GM18867 (cell line): ENCODE results near the gene KLF2.
A peak's percentile ranks its signal among the peaks of the same experiment; 100 is the strongest.

Source experiments
- ATAC-seq: cut with Tn5 transposase; IDR thresholded peaks from one replicate; pipeline ENCODE4 v1.9.1; 2021; ENCODE audit warnings: mild to moderate bottlenecking, moderate library complexity; ENCODE audit not compliant: unreplicated experiment

KLF2 gene

DNA sequence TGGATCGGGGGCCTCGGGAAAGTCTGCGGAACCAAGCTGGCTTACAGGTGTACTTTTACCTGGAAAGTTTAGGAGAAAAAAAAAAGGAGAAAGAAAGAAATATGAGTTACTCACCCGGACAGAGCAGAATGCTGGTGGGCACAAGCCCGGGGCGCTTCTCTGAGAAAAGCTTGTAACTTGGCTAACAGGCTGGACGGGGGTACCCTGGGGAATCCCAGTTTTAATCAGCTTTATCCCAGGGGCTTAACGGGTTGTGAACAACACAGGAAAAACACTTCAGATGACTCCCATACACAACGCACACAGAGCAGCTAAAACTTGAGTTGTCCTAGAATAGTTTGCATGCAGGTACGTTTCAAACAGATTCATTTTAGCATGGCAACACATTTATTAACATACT lies 37.3 kb downstream of the KLF2 start:
- no peak for ATAC-seq

DNA sequence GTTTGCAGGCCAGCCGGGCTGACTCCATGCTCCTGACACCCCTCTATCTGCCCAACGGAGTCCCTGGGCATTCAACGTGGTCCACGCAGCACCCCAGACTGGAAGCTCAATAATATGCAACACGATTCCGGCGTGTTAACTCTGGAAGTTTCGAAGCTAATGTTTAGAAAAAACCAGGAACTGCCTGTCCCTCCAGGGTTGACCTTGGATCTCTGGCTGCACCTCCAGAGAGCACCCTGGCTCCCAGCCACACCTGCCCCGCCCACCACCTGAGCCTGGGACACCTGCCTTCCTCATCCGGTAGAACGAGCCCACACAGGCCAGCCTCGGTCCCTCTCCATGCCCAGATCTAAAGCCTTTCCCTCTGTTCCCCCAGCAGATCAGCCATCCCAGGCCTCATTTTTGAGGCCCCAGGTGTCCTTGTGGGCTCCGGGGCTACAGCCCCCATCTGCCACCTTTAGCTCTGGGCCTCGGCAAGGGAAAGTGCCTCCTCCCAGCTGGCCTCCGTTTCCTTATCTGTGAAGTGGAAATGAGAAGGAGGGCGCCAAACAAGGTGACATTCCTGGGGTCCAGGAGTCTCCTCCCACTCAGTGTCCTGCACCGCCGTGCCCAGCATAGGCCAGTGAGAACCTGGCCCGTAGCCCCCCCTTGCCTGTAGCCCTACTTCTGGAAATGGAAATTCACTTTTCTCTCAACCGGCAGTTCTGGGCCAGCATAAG lies 38.7 kb downstream of the KLF2 start:
- no peak for ATAC-seq

DNA sequence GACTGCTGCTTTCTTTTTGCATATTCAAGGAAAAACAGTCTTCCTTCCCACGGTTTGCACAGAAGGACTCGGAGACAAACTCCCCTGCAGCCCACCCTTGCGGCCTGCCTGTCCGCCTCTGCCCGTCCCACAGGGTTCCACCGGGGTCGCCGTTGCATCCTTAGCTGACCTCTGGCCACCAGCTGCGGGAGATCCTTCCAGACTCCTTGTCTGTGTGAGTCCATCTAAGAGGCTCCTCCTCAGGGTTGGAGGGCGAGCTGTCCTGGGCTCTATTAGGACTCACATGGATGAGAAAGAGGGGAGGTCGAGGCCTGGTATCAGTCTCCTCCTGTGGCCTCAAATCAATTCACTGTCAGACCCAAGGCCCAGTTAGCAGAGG lies 39.2 kb downstream of the KLF2 start:
- ATAC-seq, result no peak

DNA sequence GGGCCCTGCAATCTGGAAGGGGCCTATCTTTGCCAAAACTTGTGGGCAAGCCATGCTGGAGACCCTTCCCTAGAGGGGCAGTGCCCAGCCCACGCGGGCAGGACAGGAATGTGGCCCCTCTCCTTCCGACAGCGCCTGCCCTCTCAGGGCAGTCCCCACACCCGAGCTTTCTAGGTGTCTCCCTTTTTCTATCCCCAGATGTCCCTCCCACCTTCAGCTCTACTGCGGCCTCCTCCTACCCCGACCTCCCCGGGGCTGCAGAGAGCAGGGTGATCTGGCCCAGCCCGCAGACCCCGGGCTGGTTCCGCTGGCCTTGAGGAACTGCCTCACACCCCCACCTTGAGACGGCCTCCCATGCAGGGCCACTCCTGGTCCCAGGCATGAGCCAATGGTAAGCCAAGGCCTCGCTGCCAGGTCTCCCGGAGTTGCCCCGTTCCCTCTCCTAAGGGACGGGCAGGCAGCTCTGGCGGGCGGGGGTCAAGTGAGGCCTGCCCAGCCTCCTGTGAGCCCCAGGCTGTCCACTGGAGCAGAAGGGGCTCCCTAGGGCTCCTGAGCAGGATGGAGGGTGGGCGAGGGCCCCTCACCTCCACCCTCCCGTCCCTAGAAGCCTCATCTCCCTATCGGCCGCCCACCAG lies 39.7 kb downstream of the KLF2 start:
- no peak for ATAC-seq

DNA sequence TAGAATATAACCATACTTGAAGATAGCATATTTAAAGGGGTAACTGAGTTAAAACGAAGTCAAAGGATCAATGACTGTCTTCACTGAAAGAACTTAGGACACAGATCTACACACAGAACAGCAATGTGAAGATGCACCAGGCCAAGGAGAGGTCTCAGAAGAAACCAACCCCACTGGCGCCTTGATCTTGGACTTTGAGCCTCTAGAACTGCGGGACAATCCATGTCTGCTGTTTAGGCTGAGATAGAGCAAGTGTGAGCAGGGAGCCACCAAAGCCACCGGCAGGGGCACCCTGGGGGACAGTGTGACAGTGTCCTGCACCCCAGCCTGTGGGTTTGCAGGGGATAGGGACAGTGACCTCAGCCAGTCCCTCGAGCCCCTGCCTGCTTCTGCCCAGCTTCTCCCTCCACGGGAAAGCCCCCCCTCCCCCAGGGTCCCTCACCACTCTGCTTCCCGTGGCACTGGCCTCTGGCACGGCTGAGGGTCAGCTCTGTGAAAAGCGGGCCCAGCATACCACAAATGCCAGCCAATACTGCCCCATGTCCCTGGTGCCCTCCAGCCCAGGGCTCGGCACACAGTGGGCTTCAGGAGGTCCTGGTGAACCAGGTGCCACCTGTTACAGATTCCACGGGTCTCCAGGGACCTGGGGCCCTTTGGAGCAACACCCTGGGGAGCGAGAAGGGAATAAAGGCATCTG lies 40.8 kb downstream of the KLF2 start:
- no peak for ATAC-seq

DNA sequence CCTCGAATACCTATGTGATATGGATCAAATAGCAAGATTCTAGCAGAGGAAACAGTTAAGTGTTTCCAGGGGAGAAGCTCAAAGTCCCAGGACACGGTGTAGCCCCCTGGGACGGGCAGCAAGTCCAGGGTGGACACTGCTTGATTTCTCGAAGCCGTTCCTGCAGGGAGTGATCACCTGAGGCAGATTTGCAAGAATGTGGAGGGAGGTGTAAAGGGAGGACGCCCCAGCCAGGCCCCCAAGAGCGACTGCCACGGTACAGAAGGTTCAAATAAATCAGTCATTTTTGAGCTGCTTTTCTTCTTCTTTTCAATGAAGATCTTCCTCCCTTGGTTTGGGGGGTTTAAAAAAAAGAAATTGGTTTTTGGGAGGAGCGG lies 41.4 kb downstream of the KLF2 start:
- ATAC-seq, result peak; percentile 12

DNA sequence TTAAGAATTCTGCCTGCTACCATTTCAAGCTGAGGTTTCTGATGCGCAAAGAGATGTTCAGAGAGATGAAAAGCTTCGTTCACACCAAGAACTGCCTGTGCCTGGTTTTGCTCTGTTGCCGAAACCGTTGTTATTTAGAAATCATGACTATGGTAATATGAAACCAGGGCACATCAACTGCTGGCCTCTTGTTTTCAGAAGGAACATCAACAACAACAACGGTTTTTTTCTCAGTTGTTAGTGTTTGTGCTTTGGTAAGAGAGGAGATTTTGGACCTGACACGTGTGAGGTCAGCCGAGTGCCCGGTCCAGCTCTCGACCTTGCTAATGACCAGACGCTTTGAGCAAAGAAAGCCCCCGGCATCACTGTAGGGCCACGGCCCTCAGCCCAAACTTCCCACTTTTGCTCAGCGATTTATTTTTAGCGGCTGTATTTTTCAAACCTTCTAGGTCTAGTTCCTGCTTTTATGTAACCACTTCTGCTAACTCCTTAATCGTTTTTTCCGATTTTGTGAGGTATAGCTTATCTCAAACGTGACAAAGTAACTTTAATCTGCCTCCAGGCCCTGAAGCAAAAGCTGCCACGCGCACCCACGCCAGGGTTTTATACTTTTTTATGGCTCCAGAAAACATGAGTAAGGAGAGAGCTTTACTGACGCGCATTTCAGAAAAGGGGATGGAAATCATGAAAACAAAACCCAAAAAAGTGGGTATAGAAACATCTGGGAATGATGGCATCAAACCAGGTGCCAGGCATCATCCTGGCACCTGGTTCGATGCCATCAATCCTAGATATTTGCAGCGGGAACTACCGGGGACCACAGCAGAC lies 42.0 kb downstream of the KLF2 start:
- peak; percentile 43 for ATAC-seq

DNA sequence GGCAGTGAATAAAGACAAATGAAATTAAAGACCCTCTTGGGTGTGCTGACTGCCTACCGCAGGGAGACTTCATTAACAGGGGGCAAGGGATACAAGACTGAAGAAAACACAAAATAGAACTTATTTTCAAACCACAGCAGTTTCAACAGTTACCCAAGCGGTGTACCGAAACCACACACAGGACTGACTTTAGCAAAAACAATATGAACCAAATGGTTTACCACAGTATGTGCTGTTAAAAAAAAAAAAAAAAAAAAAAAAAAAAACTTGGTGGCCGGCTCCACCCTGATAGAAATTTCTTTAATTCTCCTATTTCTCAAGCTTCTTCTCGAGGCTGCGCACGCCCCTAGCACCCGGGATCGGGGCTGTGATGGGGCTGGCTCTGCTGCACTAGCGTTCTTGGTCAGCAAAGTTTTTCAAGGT lies 42.6 kb downstream of the KLF2 start:
- ATAC-seq, result peak; percentile 29

DNA sequence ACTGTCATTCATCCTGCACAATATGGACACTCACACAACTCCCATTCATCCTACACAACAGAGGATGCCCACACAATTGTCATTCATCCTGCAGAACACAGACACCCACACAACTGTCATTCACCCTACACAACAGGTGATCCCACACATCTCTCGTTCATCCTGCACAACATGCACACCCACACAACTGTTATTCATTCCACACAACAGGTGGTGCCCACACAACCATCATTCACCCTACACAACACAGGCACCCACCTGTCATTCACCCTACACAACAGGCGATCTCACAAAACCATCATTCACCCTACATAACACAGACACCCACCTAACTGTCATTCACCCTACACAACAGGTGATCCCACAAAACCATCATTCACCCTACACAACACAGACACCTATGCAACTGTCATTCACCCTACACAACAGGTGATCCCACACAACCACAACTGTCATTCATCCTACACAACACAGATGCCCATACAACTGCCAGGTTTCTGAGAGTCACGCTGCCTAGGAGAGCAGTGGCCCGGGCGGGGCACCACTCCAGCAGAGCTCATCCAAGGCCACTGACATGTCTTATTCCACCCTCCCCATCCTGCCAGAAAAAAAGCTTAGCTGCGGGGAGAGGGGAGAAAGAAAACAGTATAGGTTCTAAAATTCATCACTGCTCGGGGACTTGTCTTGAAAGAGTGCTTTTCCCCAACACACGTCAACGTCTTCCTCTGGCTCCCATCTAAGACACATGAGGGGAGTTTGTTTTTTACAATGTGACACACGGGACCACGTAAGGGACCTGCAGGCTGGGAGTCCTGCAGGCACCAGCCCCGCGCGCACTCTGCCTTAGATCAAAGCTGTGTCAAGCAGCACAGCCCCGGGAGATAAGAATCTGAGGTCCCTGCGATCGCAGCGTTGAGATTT lies 44.0 kb downstream of the KLF2 start:
- no peak for ATAC-seq

DNA sequence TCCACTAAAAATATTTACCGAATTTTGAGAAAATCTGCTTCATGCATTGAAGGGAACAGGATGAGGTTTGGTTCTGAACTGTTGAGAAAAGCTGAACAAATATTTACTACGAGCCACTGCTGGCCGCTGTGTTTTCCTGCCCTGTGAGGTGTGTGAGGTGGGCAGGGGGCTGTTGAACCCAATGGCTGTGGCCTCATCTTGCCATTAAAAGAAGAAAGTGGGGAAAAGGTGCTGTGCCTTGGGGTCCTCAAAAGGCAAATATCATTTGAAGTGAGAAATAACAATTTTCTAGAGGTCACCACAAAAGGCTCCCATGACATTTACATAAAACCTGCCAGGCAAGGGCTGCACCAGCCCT lies 44.7 kb downstream of the KLF2 start:
- ATAC-seq, result no peak

DNA sequence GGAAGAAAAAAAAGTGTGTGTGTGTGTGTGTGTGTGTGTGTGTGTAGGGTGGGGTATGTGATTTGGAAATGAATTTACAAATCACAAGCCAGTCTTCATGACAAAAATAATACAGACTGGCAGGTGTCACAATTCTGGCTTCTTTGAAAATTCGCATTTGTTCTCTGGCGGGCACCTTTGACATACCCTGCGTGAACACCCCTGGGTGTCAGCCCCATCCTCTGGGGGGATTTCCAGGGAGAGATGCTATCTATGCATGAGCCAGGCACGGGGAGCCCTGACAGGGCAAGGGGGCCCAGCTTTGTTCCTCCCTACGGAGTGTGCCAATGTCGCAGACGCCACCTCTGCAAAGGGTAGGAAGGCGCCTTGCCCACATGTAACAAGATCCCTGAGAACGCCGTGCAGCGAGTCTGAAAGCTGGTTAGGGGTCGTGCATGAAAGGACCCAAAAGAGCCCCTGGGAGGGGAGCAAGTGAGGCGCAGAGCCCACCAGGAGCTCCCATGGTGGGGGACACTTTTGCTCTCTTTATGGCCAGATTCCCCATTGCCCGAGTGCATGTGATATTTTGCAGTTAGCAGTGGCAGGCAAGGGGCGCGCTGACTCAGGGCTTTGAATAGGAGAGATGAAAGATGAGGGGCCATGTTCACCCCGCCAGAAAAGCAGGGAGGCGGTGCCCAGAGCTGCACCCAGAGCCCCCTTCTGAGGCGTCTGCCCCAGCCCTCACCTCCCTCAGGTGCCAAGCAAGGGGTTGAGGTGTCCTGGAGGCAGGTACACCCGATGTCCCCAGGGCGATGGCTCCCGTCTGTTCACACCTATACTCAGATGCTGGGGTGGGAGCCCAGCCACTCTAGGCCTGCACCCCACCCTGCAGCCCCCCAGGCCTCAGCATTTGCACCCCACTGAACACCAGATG lies 45.3 kb downstream of the KLF2 start:
- no peak for ATAC-seq

DNA sequence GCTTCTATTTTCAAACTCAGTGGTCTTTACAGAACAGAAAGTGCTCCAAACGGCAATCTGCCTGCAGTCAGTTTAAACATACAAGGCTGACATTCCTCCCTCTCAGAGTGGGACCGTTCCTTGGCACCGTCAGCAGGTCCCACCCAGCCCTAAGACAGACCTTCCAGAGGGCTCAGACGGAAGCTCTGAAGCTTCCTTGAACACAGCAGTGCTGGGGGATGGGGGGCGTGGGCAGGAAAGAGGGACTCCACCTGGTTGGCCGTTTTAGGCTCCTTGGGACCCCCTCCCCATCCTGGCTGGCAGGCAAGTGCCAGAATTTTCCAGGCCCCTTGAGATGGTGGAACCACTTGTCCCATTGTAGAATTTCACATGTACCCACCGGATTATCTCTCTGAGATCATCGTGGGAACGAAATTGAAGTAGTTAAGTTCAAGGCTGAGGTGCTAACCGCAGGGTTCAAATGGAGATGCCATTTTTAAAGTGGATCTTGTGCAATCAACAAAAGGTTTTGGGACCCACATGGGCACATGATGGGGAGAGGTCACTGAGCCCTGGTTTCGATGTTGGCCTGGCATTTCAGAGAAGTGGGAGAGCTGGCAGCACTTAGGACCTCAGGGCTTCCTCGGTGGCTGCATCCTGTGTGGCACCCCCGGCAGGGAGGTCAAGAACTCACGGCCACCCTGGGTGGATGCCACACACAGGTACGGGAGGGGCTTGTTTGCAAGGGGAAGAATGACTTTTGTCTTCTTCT lies 46.2 kb downstream of the KLF2 start:
- ATAC-seq, result no peak

DNA sequence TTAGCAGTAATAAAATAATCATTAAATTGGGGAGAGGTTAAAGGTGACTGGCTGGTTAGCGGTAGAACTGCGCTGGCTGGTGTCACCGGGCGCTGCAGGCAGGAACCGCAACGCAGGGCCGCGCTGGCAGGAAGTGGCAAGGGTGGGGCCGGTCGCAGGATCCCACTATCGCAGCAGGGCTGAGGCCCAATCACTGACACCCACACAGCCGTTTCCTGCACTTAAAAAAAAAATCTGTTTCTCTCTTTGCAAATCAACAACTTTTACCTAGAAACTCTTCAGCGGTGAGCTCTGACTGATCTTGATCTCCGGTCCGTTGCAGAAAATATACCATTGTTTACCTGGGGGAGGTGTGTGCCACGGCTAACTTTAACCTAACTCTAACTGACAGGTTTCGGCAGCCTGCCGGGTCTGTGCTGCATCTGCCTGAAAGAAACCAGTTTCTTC lies 46.9 kb downstream of the KLF2 start:
- peak; percentile 68 for ATAC-seq

DNA sequence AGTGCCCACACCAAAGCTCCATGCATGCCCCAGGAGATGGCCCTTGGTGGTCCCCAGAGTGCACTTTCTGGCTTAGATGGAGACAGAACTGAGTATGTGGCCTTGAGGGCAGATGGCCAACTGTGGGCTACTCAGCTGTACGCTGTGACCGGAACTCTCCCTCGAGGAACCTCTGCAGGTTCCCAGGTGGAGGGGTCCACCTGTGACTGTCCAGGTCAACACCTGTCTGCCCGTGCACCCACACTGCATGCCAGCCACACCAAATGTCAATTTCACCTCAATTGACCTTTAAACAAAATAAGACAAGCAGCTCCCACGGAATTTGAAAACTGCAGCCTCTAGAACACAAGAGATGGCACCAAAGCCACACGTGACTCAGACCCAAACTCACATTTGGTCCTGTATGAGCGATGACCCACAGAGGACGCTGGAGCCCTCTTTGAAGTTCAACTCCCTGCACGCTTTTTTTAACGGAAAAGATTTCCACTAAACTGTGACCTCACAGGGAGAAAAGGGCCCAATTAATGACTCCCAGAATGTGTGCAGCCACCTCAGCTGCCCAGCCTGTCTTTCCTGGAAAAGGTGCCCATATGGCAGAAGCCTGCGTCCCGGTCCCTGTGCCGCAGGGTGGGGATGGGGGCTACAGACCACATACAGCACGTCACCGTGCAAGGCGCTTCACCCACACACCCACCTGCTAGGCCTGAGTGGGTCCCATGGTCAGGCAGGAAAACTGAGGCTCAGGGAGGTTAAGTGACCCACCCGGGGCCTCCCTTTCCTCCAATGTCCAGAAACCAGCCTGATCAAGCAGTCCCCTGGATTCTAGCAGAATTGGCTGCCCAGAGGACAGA lies 47.7 kb downstream of the KLF2 start:
- peak; percentile 13 for ATAC-seq

DNA sequence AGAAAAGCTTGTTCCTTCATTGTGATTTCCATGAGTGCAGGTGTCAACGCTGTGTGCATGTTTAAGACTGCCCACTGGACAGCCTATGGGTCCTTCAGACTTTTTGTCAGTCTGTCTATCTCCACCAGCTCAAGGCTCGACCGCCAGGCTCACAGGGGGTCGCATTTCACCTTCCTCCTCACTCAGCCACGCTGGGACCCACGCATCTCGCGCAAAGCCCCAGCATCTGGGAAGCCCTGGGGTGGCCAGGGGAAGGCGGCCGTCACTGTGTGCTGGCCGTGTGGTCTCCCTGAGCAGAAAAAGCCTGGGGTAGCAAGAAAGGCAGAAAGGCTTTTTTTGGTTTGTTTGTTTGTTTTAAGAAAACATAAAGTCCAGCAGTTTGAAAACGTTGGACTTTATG lies 48.5 kb downstream of the KLF2 start:
- no peak for ATAC-seq

DNA sequence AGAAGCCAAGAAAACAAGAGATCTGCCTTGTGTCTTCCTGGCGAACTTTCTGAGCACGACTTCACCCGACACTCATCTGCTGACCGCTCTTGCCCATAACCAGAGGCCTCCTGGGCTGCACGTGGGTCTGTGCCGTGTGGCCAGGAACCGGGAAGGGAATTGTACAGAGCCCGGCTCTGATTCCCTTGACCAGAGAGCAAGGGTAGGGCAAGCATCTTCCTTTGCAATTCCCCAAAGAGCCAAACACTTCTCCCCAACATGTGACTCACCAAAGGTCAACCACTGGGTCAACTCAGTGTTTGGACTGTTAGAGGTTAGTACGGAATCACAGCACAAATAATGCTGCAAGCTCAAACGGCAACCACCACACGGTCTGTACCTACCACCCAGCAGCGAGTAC lies 48.9 kb downstream of the KLF2 start:
- ATAC-seq, result no peak

DNA sequence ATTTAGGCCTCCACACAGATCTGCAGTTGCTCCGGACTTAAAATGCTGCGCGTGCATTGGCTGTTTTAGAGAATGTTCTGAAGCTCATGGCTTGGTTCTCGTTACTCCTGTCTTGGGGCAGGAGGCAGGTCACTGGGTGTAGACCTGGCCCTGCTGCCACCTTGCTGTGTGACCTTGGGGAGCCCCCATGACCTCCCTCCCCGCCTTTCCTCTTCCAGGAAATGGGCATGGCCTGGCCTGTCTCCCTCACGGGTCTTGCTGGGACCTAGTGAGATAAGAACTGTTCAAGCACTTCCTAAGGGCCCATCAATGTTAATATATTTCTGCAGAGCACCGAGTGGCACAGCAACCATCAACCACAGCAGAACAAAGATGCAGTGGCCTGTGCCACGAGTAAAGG lies 49.4 kb downstream of the KLF2 start:
- ATAC-seq, result no peak

DNA sequence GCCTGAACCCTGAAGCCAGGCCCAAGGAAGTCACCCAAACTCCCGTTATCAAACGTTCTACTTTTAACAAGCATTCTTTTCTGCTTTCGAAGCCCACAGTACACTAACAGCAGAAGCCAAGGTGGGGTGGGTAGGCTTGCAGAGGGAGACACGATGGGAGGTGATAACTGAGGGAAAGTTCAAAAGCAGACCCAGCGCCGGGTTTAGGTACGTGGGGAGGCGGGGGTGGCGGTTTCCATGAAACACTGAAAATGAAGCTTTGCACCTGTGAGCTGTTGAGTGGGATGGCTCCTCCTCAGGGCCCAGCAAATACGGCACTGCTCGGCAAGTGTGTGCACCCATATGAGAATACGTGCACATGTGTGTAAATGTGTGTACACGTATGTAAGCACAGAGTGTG lies 49.8 kb downstream of the KLF2 start:
- ATAC-seq, result no peak
